Measurements from ENCODE around the gene COL7A1. TPM values are rescaled to one million over a fixed set of nuclear protein-coding genes. Genes with fewer than 3 reads are reported as not detected.

COL7A1 gene
- total RNA-seq (2022; extraction: Qiagen RNA extraction; ENCODE audit: low read depth) = 93.6 to 227 TPM (median 182 TPM) in 5 replicates

DNA sequence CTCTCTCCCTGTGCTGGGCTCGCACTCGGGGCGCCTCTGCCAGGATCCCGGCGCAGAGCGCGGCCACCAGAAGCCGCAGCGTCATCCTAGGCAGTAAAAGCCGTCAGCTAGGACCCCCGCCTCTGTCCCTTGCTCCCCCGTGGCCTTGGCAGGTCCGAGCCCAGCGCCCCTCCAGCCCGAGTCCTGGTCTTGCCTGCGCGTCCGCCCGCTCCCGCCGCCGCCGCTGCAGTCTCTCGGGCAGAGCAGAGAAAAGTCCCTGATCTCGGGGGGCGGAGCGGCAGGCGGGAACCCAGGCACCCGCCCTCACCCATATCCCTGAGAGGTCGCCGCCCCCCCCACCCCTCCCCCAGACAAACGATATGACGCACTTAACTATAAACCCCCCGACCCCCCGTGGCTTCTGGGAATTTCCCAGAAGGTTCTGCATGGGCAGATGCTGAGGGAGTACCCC lies at the start of gene COL7A1:
COL7A1 (minus strand) TSS at position 255 of the 451 bp plus-strand sequence; CDS start at position 85, 170 bp downstream.

DNA sequence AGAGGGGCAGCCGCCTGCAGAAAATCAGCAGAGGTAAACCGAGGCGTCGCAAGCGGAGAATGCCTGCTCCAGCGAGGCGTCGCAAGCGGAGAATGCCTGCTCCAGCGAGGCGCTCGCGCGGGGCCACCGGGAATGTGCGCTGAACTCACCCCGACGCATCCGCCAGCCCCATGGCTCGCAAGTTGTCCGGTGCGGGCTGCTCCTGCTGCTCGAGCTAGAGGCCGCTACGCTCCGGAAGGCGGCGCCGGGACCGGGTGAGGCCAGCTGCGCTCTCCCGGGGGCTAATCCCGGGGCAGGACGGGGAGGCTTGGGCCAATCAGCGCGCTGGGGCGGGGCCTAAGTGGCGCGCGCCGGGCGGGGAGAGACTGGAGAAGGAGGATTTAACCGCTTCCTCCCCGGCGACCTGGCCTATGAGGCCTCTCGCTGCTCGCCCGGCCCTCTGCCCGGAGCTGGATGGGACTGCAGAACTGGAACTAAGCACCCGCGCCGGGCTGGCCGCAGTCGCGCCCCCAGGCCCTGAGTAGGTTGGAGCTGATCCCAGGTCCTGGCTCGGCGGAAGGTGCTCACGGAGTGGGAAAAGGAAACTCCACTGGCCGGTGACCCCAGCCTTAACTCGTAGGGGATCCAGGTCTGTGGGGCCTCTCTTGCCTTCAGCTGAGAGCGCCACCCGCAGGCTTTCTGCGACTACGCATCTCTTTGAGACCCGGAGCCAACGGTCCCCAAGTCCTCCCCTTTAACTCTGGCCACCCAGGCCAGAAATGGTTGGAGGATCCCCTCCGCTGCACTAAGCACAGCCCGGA lies 40.3 kb upstream of the COL7A1 start, which contains the start of gene SLC26A6:
SLC26A6 (minus strand) TSS at position 240 of the 800 bp plus-strand sequence; CDS start at position 172, 68 bp downstream.

DNA sequence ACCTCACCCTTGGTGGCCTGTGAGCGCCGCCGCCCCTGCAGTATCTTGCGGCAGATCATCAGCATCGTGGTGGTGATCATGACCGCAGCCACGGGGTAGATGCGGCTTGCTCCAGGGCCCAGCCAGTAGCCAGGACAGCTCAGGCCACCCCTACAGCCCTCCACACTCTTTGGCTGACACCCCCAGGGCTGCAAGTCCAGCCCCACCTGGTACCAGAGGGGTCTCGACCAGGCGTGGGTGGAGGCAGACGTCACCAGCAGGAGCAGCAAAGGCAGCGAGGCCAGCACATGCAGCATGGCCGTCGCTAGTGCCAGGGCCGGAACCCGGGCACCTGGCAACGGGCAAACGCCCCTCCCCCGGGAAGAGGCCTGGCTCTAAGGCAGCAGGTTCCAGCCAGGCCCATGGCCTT lies 26.3 kb upstream of the COL7A1 start, which contains the start of gene TMEM89:
TMEM89 (minus strand) TSS at position 309 of the 409 bp plus-strand sequence; CDS start at position 296, 13 bp downstream.

GRCh38 chr3:48609088-48610005 lies 14.2 kb upstream of the COL7A1 start, which contains the start of gene UQCRC1:
Gene UQCRC1, minus strand, starts transcription at chr3:48609646. Its CDS starts 26 bp downstream, at chr3:48609620.

GRCh38 chr3:48563382-48563918 lies 31.7 kb downstream of the COL7A1 start, which contains the start of gene UCN2:
Gene UCN2, minus strand, starts transcription at chr3:48563781. Its CDS starts 657 bp downstream, at chr3:48563124.

DNA sequence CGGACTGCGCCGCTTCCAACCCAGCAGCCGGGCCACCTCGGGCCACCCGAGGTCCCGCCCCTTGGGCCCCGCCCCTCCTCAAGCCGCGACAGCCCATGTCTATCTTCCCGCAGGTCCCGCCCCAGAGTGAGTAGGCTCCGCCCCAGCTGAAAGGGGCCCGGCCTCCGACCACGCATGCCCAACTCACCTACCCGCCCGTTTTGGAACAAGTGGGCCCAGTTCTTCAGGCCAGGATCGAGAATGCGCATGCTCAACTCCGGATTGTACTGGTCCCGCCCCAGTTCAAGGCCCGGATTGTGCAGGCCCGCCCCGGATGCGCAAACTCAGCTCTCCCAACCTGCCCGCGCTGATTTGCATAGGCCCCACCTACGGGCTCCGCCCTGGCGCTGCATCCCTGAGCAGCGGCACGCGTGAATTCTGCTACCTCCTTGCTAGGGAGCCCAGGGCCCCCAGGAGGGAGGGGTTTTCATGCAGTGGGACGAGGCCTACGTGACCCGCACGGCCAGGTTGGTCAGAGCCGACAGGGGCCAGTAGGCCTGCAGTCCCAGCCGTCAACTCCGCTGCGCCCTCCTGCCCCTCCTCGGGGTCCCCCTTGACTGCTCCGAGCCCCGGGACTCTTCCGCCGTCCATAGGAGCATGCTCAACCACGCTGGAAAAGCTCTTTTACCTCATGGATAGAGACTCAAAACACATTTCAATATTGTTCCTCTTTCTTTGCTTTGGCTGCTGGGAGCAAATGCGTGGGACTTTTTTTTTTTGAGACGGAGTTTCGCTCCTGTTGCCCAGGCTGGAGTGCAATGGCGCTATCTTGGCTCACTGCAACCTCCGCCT lies 38.1 kb downstream of the COL7A1 start, which contains the start of gene PFKFB4:
PFKFB4 (minus strand) TSS at position 8 of the 831 bp plus-strand sequence. CDS start 26 bp downstream, outside the sequence.

Other genes starting within 250 kb of the COL7A1 start
- gene FBXW12, start 223.1 kb downstream of the COL7A1 start, total RNA-seq (2022; extraction: Qiagen RNA extraction; ENCODE audit: low read depth) = not detected in 5 replicates
- gene PLXNB1, start 165.2 kb downstream of the COL7A1 start, total RNA-seq (2022; extraction: Qiagen RNA extraction; ENCODE audit: low read depth) = 9.6 to 20.7 TPM (median 15.1 TPM) in 5 replicates
- 20.8 to 29.7 TPM (median 26.2 TPM) in 5 replicates for gene CCDC51, start 155.2 kb downstream of the COL7A1 start, total RNA-seq (2022; extraction: Qiagen RNA extraction; ENCODE audit: low read depth)
- 270 to 585 TPM (median 291 TPM) in 5 replicates for gene TMA7, start 155.1 kb downstream of the COL7A1 start, total RNA-seq (2022; extraction: Qiagen RNA extraction; ENCODE audit: low read depth)
- 6.9 to 9.8 TPM (median 8.7 TPM) in 5 replicates for gene ATRIP, start 148.6 kb downstream of the COL7A1 start, total RNA-seq (2022; extraction: Qiagen RNA extraction; ENCODE audit: low read depth)
- 83.6 to 137 TPM (median 127 TPM) in 5 replicates for gene SHISA5, start 91.2 kb downstream of the COL7A1 start, total RNA-seq (2022; extraction: Qiagen RNA extraction; ENCODE audit: low read depth)
- gene PFKFB4, start 38.5 kb downstream of the COL7A1 start, total RNA-seq (2022; extraction: Qiagen RNA extraction; ENCODE audit: low read depth) = 10.8 to 18.0 TPM (median 13.9 TPM) in 5 replicates
- 4.6 to 11.7 TPM (median 8.9 TPM) in 5 replicates for gene UCN2, start 31.5 kb downstream of the COL7A1 start, total RNA-seq (2022; extraction: Qiagen RNA extraction; ENCODE audit: low read depth)
- 154 to 191 TPM (median 182 TPM) in 5 replicates for gene UQCRC1, start 14.3 kb upstream of the COL7A1 start, total RNA-seq (2022; extraction: Qiagen RNA extraction; ENCODE audit: low read depth)
- not detected in 5 replicates for gene TMEM89, start 26.4 kb upstream of the COL7A1 start, total RNA-seq (2022; extraction: Qiagen RNA extraction; ENCODE audit: low read depth)
- gene SLC26A6, start 40.1 kb upstream of the COL7A1 start, total RNA-seq (2022; extraction: Qiagen RNA extraction; ENCODE audit: low read depth) = 14.6 to 23.6 TPM (median 19.8 TPM) in 5 replicates
- 2.5 to 5.7 TPM (median 5.1 TPM) in 5 replicates for gene CELSR3, start 67.6 kb upstream of the COL7A1 start, total RNA-seq (2022; extraction: Qiagen RNA extraction; ENCODE audit: low read depth)
- gene NCKIPSD, start 90.6 kb upstream of the COL7A1 start, total RNA-seq (2022; extraction: Qiagen RNA extraction; ENCODE audit: low read depth) = 4.9 to 11.4 TPM (median 9.2 TPM) in 5 replicates
- 46.3 to 49.1 TPM (median 48.9 TPM) in 5 replicates for gene IP6K2, start 121.9 kb upstream of the COL7A1 start, total RNA-seq (2022; extraction: Qiagen RNA extraction; ENCODE audit: low read depth)